Stimulated activated CD8-positive, alpha-beta memory T cell treated with anti-CD3 and anti-CD28 coated beads, Interleukin-12 subunit alpha, Interleukin-12 subunit beta, amount 100 ng/mL, for 24 hours (primary cell): ENCODE measurements around the gene SPACA9.

Source experiments
- DNase-seq: peaks from one replicate; pipeline ENCODE4 v3.0.0-alpha.2; 2020; ENCODE audit errors: extremely low read depth

Gene SPACA9

GRCh38 chr9:132894346-132894745, 15.6 kb downstream of the SPACA9 start:
- no peak for DNase-seq

DNA sequence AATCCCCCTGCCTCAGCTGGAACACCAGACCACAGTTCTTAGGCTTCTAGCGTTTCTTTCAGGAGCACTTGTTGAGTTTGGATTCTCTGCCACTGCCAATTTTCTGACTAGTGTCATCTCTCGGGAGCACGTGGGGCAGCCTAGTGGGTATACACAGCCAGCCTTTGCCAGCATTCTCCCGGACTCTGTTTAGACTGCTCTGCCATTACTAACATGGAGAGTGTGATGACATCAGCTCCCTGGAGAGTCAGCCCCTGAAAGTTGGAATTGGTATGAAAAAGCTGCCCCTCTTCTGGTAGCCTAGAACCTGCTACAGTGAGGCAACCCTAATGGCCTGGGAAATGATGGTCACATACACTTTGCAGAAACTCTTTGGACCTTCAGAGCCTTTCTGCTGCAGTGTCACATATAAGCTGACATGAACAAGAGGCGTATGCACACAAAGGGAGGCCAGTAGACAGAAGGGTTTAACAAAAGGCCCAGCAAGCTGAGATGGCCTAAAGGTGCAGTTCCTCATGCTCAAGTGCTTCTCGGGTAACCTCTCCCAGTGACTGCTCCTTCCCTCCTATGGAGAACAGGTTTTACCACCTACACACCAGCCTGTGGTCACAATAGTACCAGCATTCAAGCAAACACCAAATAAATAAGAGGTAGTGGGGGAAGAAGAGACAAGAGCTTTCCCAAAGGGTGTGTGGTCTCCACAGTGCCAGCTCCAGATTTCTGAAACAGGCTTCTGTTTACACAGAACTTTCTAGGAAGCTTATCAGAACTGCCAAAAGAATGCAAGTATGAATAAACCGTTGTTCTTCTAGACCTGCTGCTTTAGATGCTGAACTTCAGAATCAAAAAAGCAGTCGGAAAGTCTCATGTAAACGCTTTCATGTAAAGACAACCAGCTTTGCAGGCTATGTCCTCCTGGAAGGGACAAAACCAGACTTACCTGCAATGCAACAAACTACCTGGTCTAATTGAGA, 16.5 kb downstream of the SPACA9 start:
- DNase-seq: no peak

GRCh38 chr9:132896264-132896663, 17.6 kb downstream of the SPACA9 start:
- no peak for DNase-seq

- no peak for DNase-seq
Observed at GRCh38 chr9:132896906-132897305, 18.2 kb downstream of the SPACA9 start.

- DNase-seq: no peak
Observed at GRCh38 chr9:132898051-132898450, 19.4 kb downstream of the SPACA9 start.

DNA sequence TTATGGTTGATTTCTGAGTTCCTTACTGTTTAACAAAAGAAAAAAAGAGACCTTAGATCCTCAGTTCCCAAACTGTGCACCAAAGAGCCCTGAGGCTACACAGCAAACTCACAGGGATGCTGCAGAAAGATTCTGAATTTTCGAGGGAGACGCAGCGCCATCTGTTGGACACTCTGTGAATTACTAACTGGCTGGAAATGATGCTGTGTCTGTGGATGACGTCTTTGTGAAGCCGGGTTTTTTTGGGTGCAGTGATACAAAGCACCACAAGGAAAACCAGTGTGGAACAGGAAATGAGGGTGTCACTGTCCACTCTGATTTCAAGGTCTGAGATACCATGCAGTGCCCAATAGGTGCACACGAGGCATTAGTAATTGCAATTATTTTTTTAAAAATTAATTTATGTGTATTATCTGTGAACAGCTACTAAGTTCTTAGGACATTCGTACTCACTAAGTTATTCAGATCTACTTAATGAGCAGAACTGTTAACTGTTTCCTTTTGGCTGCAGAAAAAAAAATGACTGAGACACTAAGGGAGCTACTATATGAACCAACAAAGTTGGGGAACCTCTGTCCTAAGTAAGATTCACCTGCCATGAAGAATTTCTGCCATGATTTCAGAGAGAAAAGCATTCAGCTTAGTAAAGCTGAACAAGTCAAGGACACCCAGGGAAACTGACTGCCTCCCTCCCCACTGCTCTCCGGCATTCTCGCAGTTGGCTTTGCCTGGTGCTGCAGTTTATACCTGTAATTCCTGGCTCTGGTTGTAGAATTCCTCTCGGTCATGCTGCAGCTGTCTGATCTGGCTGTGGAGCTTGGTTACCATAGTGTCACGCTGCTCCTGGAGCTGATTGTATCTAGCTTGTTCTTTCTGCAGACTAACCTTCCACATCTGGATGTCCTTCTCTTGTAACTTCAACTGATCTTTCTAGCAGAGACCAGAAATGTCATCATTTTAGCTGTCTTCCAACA, 23.4 kb downstream of the SPACA9 start:
- DNase-seq: no peak

GRCh38 chr9:132903574-132904492, 25.1 kb downstream of the SPACA9 start:
- no peak for DNase-seq

GRCh38 chr9:132905726-132906125, 27.0 kb downstream of the SPACA9 start:
- no peak for DNase-seq

DNA sequence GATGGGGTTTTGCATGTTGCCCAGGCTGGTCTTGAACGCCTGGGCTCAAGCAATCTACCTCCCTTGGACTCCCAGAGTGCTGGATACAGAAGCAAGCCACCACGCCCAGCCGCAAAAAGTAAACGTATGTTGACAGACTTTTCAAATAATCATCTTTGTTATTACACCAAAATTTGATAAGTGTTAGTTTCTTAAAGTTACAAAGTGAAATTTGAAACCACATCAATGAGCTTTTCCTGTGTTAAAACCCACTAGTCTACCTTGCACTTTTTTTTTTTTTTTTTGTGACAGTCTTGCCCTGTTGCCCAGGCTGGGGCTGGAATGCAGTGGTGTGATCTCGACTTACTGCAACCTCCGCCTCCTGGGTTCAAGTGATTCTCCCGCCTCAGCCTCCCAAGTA, 29.9 kb downstream of the SPACA9 start:
- no peak for DNase-seq

- no peak for DNase-seq
Observed at GRCh38 chr9:132909311-132909710, 30.6 kb downstream of the SPACA9 start.

GRCh38 chr9:132910376-132910775, 31.7 kb downstream of the SPACA9 start:
- DNase-seq: no peak

- DNase-seq: no peak
Observed at GRCh38 chr9:132912131-132912530, 33.4 kb downstream of the SPACA9 start.

- no peak for DNase-seq
Observed at GRCh38 chr9:132914924-132915323, 36.2 kb downstream of the SPACA9 start.

DNA sequence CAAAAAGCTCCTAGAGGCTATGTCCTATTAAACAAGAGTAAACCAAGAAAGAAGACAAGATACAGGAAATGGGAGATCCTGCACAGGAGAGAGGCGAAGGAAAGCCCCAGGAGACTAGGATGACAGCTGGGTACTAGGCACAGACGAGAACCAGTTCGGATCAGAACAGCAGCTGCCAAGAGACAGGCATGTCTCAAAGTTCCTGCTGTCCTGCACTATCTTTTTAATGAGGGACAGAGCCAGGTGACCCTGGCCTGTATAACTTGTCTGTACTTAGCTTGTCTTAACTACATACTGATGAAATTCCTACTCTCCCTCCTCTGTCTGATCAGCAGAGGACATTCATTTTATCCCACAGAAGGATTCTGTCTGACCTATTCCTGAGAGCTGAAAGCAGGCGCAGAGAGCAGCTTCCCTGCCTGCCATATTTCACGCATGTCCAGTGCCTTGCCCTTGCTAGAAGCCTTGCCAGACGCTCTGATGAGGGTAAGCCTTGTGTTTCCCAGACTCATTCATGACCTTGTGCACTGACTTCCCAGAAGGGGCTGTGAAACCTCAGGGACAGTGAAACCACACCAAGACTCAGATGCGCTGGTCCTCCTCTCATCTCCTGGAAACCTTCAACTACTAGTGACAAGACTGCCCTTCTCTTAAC, 41.0 kb downstream of the SPACA9 start:
- DNase-seq: no peak

DNA sequence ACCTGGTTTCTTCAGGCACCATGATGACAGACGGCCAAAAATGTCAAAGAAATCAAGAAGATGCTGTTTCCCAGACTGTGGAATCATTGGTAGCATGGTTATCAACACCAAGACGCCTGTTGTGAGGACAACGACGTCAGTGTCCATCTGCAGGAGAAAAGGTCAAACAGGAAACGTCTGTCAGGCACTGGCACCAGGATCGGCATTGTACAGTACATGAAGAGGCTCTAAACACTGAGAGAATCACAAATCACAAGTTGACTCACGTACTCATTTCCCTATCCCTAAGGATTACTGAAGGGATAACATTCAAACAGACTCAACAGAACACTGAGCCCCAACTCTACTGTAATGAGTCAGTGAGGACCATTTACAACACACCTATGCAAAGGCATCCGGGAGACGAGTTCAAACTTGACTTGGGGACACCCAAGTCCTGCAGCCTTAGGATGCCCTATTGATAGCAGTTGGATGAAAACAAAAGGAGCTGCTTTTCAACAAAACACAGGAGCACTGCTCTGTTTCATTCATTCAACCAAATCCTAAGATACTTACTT, 44.7 kb downstream of the SPACA9 start:
- DNase-seq: no peak

DNA sequence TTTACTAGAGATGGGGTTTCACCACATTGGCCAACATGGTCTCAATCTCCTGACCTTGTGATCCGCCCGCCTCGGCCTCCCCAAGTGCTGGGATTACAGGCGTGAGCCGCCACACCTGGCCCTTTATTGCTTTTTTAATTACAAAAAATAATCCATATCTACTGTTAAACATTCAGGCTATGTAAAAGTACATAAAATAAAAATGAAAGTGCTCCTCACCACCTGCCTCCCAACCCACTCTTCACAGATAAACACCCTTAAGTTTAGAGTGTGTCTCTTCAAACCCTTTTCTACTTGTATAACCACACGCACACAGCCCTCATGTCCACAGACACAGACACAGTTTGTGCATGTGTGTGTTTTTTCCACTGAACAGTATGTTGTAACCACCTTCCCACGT, 49.0 kb downstream of the SPACA9 start:
- no peak for DNase-seq

GRCh38 chr9:132931178-132931735, 52.6 kb downstream of the SPACA9 start:
- no peak for DNase-seq

DNA sequence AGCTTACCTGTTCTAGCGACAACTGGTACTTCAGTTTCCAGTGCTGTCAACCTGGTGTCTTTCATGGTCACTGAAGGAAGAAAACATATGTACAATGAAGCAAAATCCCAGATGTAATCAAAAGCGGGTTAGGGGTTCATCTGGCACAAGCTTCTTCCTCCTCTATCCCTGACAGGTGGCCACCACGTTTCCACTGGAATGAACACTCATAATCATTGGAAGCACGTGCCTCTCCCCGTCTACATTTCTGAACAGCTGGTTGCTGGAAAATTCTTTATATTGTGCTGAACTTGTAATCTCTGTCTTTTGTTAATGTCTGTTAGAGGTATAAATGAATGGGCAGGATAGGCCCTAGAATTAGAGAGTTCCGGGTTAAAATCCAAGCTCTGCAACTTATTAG, 56.3 kb downstream of the SPACA9 start:
- no peak for DNase-seq

GRCh38 chr9:132937463-132937901, 58.8 kb downstream of the SPACA9 start:
- DNase-seq: no peak

DNA sequence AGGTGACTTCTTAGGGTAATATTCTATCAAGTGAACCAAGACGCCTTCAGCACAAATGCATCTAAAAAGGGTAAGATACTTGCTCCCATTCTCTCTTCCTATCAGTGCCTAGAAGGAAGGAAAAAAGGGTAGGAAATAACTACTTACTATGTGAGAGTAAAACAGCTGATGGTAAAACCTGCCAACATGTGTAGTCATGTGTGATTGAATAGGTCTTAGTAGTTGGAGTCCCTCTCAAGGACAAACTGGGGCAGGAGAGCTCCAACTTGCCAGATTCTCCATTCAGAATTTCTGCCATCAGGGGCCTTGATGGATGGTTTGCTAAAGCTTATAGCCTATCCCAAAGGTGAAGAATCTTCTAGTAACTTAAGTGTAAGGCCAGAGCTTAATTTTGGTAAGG, 60.5 kb downstream of the SPACA9 start:
- no peak for DNase-seq
